GM12892 (cell line): ENCODE measurements around the gene FAM180B.

Experiments
- POLR2A ChIP-seq: IDR thresholded peaks from 2 replicates; pipeline ENCODE4 v1.6.1; 2011; ENCODE audit warnings: low read depth, low read length, control low read depth
- POLR2AphosphoS5 ChIP-seq: IDR thresholded peaks from 2 replicates; pipeline ENCODE4 v1.6.1; 2011; ENCODE audit warnings: low read depth, low read length, control low read depth

GRCh38 chr11:47628026-47628425, 41.5 kb downstream of the FAM180B start:
- TF ChIP-seq POLR2AphosphoS5 (no peak), POLR2A (no peak)
